Measurements from ENCODE around the gene PGAP1.

PGAP1 gene

GRCh38 chr2:196925051-196925767 lies 1.3 kb downstream of the PGAP1 start:
- TF ChIP-seq REST (IDR thresholded peaks at IDR 0.05; ENCODE audit: insufficient read depth in 1 of 2, low read depth in 2 of 2, low read length in 2 of 2), result no peak
- TF ChIP-seq FOXP2 (optimal IDR thresholded peaks at IDR 0.05; ENCODE audit: borderline replicate concordance, extremely low read depth, extremely low read length, insufficient read depth), result no peak
- no peak for TF ChIP-seq SIN3A (IDR thresholded peaks at IDR 0.05; ENCODE audit: borderline replicate concordance, insufficient read depth, low read length)

DNA sequence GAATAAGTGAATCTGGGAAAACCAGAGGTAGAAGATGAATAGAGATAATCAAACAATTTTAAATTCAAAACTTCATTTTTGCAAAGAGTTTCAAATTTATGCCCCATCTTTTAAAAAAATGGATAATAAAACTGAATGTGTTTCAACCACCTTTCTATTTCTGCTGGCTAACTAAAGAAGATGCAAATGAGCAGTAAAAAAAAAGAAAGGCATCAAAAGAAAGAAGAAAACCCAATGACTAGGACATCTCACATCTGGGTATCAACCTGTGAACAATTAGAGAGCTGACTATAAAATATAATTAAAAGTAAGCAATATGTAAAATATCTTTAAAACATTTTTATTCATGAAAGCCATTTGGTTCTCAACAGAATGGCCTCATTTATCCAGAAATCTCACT lies 2.5 kb downstream of the PGAP1 start:
- TF ChIP-seq FOXP2 (optimal IDR thresholded peaks at IDR 0.05; ENCODE audit: borderline replicate concordance, extremely low read depth, extremely low read length, insufficient read depth) (no peak), POLR2AphosphoS5 (IDR thresholded peaks at IDR 0.05; ENCODE audit: low read depth, low read length) (no peak), REST (IDR thresholded peaks at IDR 0.05; ENCODE audit: insufficient read depth in 1 of 2, low read depth in 2 of 2, low read length in 2 of 2) (no peak), SIN3A (IDR thresholded peaks at IDR 0.05; ENCODE audit: borderline replicate concordance, insufficient read depth, low read length) (no peak), TAF1 (IDR thresholded peaks at IDR 0.05; ENCODE audit: borderline replicate concordance, insufficient read depth, low read length) (no peak)

DNA sequence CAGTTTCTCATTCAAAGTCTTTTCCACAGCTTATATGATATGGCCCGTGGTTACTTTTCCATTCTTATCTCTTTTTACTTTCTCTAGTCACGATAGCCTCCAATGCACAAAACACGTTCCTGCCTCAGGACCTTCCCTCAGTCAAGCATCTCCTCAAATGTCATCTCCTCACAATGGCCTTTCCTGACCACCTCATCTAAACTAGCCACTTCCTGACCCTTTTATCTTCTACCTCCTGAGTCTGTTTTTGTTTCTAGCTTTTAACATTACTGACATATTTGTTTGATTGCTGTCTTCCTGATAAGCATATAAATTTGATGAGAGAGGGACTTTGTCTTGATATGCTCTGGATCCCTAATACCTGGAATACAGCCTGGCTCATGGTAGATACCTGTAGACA lies 7.6 kb downstream of the PGAP1 start:
- no peak for TF ChIP-seq SIN3A (IDR thresholded peaks at IDR 0.05; ENCODE audit: borderline replicate concordance, insufficient read depth, low read length)
- no peak for TF ChIP-seq TAF1 (IDR thresholded peaks at IDR 0.05; ENCODE audit: borderline replicate concordance, insufficient read depth, low read length)
- no peak for TF ChIP-seq POLR2AphosphoS5 (IDR thresholded peaks at IDR 0.05; ENCODE audit: low read depth, low read length)
- no peak for TF ChIP-seq REST (IDR thresholded peaks at IDR 0.05; ENCODE audit: insufficient read depth in 1 of 2, low read depth in 2 of 2, low read length in 2 of 2)
- no peak for TF ChIP-seq FOXP2 (optimal IDR thresholded peaks at IDR 0.05; ENCODE audit: borderline replicate concordance, extremely low read depth, extremely low read length, insufficient read depth)

- TF ChIP-seq SIN3A (IDR thresholded peaks at IDR 0.05; ENCODE audit: borderline replicate concordance, insufficient read depth, low read length), result no peak
- no peak for TF ChIP-seq REST (IDR thresholded peaks at IDR 0.05; ENCODE audit: insufficient read depth in 1 of 2, low read depth in 2 of 2, low read length in 2 of 2)
- no peak for TF ChIP-seq POLR2AphosphoS5 (IDR thresholded peaks at IDR 0.05; ENCODE audit: low read depth, low read length)
- TF ChIP-seq TAF1 (IDR thresholded peaks at IDR 0.05; ENCODE audit: borderline replicate concordance, insufficient read depth, low read length), result no peak
- TF ChIP-seq FOXP2 (optimal IDR thresholded peaks at IDR 0.05; ENCODE audit: borderline replicate concordance, extremely low read depth, extremely low read length, insufficient read depth), result no peak
Observed at GRCh38 chr2:196917802-196918201, 8.7 kb downstream of the PGAP1 start.
